ENCODE results near the gene RCAN3.

- TF ChIP-seq EZH2phosphoT487 (IDR thresholded peaks at IDR 0.05; ENCODE audit: low read depth, severe bottlenecking, unreplicated experiment) (no peak), CTCF (IDR thresholded peaks at IDR 0.05; ENCODE audit: poor library complexity) (no peak)
Observed at GRCh38 chr1:24481101-24481500, 21.5 kb upstream of the RCAN3 start.
